ENCODE results near the gene TNFAIP8L2.
"Not testable (repeated sequence)": the region's sequence is repeated elsewhere in the genome, so short reads cannot be mapped to it uniquely, and the experiment has no call there.

- not testable (repeated sequence) for TF ChIP-seq POLR2A (IDR thresholded peaks at IDR 0.05; ENCODE audit: low read length); GATA1 (IDR thresholded peaks at IDR 0.05; ENCODE audit: low read depth, low read length)
Measured at GRCh38 chr1:151194894-151195594, 38.6 kb downstream of the TNFAIP8L2 start.

All from erythroblast (primary cell).